IPS-20b (cell line): ENCODE results near the gene PDXDC1.
"Not testable (repeated sequence)": the region's sequence is repeated elsewhere in the genome, so short reads cannot be mapped to it uniquely, and the experiment has no call there.

ENCODE experiments used
- H3K27ac ChIP-seq: one replicate; pipeline ENCODE4 v1.5.1; 2013; ENCODE audit warnings: low read length
- H3K27me3 ChIP-seq: 2 replicates; pipeline ENCODE4 v1.6.1; 2013; ENCODE audit warnings: mild to moderate bottlenecking, low read length, inconsistent platforms; ENCODE audit not compliant: insufficient read depth
- H3K36me3 ChIP-seq: 2 replicates; pipeline ENCODE4 v1.6.1; 2013; ENCODE audit warnings: low read depth, mild to moderate bottlenecking, inconsistent platforms, low read length, moderate library complexity; ENCODE audit not compliant: insufficient read depth
- H3K4me1 ChIP-seq: 2 replicates; pipeline ENCODE4 v1.6.1; 2013; ENCODE audit warnings: mild to moderate bottlenecking, control low read depth, inconsistent platforms, low read length, moderate library complexity; ENCODE audit not compliant: insufficient read depth
- H3K4me3 ChIP-seq: 2 replicates; pipeline ENCODE4 v1.5.1; 2013; ENCODE audit warnings: mild to moderate bottlenecking, low read length, inconsistent platforms
- H3K9ac ChIP-seq: 2 replicates; pipeline ENCODE4 v1.6.1; 2013; ENCODE audit warnings: low read depth, mild to moderate bottlenecking, inconsistent platforms, low read length, moderate library complexity
- H3K9me3 ChIP-seq: 2 replicates; pipeline ENCODE4 v1.6.1; 2013; ENCODE audit warnings: mild to moderate bottlenecking, low read depth, low read length, inconsistent platforms; ENCODE audit not compliant: insufficient read depth

Gene PDXDC1

DNA sequence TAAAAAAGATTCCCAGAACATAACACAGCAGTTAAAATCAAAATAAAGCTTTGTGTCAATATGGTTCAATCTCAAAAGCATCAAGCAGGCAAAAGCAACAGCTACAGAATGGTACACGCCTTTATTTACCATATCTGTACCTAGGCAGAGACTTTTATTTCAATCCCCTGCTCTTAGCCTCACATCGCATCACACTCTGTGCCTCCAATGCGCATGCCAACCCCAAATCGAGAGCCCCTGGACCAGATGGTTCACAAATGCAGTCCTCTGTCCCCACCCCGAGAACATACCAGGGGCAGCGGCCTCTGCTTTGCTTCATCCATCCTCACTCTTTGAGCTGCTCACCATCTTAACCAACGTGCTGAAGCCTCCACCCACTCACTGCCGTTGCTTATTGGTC lies 91.9 kb downstream of the PDXDC1 start:
- H3K9me3 ChIP-seq, H3K27ac ChIP-seq, H3K9ac ChIP-seq, H3K27me3 ChIP-seq, H3K4me3 ChIP-seq, H3K4me1 ChIP-seq: not testable (repeated sequence)
- peaks cover 76% of the 10 kb centered on the region for H3K36me3 ChIP-seq

DNA sequence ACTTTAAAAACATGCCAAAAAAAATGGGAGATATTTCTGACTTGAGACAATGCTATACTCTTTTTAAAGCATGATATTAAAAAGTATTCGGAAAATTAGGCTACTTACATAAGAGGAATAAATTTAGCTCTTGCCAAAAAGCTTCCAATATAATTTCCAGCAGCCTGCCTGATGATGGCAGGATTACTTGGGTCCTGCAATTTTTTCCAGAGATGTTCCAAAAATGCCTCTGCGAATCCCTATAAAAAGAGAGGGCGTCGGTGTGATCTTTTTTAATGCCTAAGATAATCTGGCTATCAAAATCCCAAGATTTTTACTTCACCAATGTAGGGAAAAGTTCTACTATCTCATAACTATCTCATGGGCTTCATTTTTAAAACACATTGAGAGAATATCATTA lies 96.2 kb downstream of the PDXDC1 start:
- peaks cover 78% of the 10 kb centered on the region for H3K36me3 ChIP-seq
- H3K27ac ChIP-seq, H3K4me3 ChIP-seq, H3K9me3 ChIP-seq, H3K27me3 ChIP-seq, H3K4me1 ChIP-seq, H3K9ac ChIP-seq: not testable (repeated sequence)

DNA sequence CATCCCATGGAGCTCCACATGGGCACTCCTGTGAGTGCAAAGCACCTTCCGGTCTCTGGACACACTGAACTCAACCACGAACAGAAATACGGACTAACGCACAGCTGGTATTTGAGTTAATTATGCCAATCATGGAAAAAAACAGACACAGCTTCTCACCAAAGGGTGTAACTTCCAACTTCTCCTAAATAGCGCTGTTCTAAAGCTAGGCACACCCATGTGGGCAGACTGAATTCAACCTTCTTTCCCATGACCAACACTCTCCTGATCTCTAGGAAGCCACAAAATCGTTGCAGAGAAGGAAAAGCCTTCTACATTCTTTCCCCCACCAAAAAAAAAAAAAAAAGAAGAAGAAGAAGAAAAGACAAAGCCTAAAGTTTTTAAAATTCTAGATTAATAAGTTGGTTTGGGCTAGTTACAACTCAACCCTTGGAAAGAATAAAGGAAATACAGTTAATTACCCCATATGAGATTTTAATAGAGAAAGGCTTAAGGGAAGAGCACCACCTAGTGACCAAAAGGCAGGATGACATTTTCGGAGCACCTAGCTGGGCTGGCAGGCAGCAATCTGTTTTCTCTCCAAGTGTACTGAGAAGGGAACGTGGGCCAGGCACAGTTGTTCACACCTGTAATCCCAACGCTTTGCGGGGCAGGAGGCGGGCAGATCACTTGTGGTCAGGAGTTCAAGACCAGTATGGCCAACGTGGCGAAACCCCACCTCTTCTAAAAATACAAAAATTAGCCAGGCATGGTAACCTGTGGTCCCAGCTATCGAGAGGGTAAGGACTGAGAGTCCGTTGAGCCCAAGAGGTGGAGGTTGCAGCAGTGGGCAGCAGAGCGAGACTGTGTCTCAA lies 97.3 kb downstream of the PDXDC1 start:
- H3K4me3 ChIP-seq, H3K4me1 ChIP-seq, H3K9ac ChIP-seq, H3K27me3 ChIP-seq, H3K27ac ChIP-seq, H3K9me3 ChIP-seq: not testable (repeated sequence)
- peaks cover 80% of the 10 kb centered on the region for H3K36me3 ChIP-seq

DNA sequence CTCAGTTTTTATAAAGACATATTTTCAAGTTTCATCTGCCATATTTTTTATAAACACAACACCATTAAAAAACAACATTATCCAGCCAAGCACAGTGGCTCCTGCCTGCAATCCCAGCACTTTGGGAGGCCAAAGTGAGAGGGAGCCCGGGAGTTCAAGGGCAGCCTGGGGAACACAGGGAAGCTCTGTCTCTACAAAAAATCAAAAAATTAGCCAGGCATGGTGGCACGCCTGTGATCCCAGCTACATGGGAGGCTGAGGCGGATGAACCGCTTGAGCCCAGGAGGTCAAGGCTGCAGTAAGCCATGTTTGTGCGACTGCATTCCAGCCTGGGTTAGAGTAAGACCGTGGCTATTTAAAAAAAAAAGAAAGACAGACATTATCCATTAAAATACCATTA lies 98.3 kb downstream of the PDXDC1 start:
- Histone ChIP-seq H3K36me3 (peaks cover 83% of the 10 kb centered on the region), H3K9ac (no peak overlapping the region)

DNA sequence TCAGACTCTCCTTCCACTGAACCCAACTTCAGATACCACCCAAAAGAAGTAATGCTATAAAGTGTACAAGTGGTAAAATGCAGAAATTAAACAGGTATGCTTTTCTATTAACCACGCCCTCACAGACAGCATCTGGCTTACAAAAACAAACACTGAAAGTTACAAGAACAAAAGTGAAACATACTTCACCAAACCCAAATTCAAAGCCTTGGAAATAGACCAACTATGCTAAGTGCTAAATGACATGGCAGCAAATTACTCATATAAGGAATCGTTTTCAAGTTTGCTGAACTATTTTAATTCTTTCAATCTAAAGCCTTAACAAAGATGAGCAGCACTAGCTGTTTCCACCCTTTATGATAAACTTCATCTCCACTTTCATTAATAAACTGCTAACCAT lies 101.3 kb downstream of the PDXDC1 start:
- not testable (repeated sequence) for H3K27ac ChIP-seq, H3K4me1 ChIP-seq, H3K9me3 ChIP-seq, H3K9ac ChIP-seq, H3K27me3 ChIP-seq, H3K4me3 ChIP-seq
- peaks cover 75% of the 10 kb centered on the region for H3K36me3 ChIP-seq

More for the DNA sequence above, 98.3 kb downstream of the PDXDC1 start:
- Histone ChIP-seq H3K4me1 (no peaks in the 10 kb centered on the region), H3K4me3 (no peak overlapping the region), H3K9me3 (no peaks in the 10 kb centered on the region), H3K27ac (no peak overlapping the region), H3K27me3 (no peaks in the 10 kb centered on the region)

DNA sequence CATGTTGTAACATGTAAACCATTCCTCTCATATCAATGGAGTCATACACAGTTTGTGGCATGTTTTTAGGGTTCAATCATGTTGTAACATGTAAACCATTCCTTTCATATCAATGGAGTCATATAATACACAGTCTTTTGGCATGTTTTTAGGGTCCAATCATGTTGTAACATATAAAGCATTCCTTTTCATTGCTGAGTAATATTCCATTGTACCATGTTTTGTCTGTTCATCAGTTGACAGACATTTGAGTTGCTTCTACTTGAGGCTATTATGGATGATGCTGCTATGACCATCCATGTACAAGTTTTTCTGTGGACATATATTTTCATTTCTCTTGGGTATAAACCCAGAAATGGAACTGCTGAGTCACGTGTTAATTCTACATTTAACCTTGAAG lies 106.1 kb downstream of the PDXDC1 start:
- H3K9ac ChIP-seq, H3K27ac ChIP-seq, H3K27me3 ChIP-seq, H3K4me3 ChIP-seq, H3K9me3 ChIP-seq, H3K4me1 ChIP-seq: not testable (repeated sequence)
- H3K36me3 ChIP-seq, result peaks cover 76% of the 10 kb centered on the region

DNA sequence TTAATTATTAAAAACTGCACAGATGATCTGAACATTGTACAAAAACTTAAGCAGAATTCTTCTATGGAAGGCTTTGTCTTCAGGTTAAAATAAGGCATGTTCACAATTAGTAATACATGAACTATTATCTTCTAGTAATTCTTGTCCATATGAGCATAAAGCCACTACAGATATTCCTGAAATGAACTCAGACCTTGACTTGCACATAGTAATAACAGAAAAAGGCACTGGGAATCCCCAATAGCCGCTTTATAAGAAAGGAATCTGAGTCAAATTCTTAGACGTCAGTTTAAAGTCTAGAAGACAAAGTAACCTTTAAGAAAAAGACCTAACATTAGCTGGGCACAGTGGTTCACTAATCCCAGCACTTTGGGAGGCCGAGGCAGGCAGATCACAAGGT lies 108.0 kb downstream of the PDXDC1 start:
- H3K36me3 ChIP-seq, result peaks cover 81% of the 10 kb centered on the region
- not testable (repeated sequence) for H3K4me3 ChIP-seq, H3K27ac ChIP-seq, H3K27me3 ChIP-seq, H3K9me3 ChIP-seq, H3K9ac ChIP-seq, H3K4me1 ChIP-seq

DNA sequence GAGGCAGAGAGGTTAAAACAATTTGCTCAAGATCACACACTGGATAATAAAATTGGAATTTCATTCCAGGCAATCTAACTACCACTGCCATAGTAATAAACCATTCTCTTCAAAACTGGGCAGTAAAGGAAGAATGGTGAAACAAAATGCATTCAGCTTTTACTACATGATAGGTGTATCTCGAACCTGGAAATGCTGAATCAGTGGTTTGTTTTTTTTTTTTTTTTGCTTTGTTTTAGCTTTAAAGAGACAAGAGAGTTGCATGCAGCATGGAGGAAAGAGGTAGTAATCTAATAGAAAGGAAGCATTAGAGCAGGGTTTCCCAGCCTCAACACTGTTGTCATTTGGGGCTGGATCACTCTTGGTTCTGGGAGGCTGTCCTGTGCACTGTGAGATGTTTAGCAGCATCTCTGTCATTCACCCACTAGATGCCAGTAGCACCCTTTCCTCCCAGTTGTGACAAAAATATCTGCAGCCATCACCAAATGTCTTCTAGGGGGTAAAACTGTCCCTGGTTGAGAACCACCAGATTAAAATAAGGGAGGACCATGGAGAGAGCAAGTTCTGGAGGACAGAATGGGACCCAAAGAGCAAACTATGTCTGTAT lies 115.9 kb downstream of the PDXDC1 start:
- H3K27ac ChIP-seq, H3K4me3 ChIP-seq, H3K27me3 ChIP-seq, H3K9ac ChIP-seq, H3K9me3 ChIP-seq, H3K4me1 ChIP-seq: not testable (repeated sequence)
- peaks cover 50% of the 10 kb centered on the region for H3K36me3 ChIP-seq

DNA sequence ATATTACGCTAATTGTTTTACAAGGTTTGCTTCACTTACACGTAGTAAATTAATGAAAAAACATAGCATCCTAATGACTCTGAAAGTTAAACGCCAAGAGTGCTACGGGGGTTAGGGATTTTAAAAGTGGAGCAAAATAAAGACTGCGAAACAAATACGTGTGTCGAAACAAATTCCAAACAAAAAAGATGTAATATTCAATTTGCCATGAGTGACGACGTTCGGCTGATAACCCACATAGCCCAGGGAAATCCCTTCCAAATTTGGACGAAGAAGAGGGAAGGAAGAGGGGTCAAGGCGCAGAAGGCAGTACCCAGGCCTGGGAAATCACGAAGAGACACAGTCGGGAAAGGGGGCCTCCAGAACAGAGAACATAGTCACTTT lies 118.7 kb downstream of the PDXDC1 start:
- Histone ChIP-seq H3K9ac (peak overlapping the region; percentile 95), H3K36me3 (peaks cover 28% of the 10 kb centered on the region), H3K4me3 (peak overlapping the region; percentile 92)
- not testable (repeated sequence) for H3K9me3 ChIP-seq, H3K4me1 ChIP-seq, H3K27me3 ChIP-seq, H3K27ac ChIP-seq

DNA sequence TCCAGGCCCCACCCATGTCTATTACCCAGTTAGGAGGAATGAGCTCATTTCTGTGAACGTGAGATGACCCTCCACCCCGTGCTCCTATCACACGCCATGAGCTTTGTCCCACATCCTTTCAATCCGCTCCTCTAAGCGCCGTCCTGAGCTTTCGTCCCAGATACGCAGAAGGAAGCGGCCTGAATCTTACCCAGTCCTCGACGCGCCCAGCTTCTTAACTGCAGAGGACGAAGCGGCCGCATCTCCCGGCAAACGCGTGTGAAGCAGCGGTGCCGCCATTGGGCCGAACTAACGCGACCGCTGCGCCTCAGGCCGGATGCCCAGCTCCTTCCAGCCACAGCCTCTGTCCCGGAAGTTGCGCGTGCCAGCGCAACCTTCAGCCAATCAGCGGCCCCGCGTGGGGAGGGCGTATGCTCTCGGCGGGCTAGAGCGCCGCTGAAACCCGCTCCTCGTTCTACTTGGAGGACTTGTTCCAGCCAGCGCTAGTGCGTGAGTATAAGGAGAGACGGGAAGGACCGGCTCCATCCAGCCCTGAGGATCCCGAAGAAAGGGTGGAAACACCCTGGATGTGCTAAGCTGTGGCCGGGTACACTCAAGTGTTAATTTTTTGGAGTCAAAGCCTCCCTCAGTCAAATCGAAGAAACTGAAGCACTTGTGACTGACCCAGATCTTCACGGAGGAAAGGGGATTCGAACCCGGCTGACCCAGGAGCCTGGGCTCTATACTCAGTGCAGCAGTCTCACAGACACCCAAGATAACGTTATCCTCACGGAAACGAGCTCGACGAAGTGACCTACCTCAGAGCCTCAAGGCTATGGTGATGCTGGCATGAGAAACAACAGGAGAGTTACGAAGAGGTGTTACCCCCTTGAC lies 119.4 kb downstream of the PDXDC1 start, which contains the start of gene RRN3:
Gene RRN3, minus strand, starts transcription at position 318 of the 873 bp plus-strand sequence. Its CDS starts 39 bp downstream, at position 279.
- not testable (repeated sequence) for H3K4me1 ChIP-seq, H3K9me3 ChIP-seq, H3K27me3 ChIP-seq
- peak within 1 kb of the TSS; percentile 83 for H3K27ac ChIP-seq
- H3K9ac ChIP-seq, result peak within 1 kb of the TSS; percentile 95
- peak within 1 kb of the TSS; percentile 92 for H3K4me3 ChIP-seq
- H3K36me3 ChIP-seq, result peaks cover 25% of the 10 kb centered on the region

DNA sequence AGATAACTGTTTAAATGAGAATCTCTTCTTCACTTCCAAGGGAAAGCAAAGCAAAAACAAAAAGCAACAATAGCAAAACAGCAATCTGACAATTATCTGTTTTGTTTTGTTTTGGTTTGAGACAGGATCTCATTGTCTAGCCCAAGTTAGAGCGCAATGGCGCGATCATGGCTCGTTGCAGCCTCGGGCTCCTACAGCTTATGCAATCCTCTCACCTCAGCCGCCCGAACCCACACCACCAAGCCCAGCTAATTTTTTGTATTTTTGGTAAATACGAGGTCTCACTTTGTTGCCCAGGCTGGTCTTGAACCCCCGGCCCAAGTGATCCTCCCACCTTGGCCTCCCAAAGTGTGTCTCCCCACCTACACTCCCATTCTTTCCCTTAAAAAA lies 121.8 kb downstream of the PDXDC1 start:
- H3K27ac ChIP-seq, H3K9ac ChIP-seq, H3K4me3 ChIP-seq, H3K27me3 ChIP-seq, H3K4me1 ChIP-seq, H3K9me3 ChIP-seq: not testable (repeated sequence)
- H3K36me3 ChIP-seq, result peaks cover 11% of the 10 kb centered on the region; the same call in 1 of the 2 replicates
